Measurements from ENCODE around the gene AGPAT2.

Gene AGPAT2

GRCh38 chr9:136626066-136626725 lies 61.1 kb downstream of the AGPAT2 start:
- no peak overlapping the region for H3K4me3 ChIP-seq (ENCODE audit: low read depth, low read length)

GRCh38 chr9:136625101-136626065 lies 61.9 kb downstream of the AGPAT2 start:
- no peak overlapping the region for H3K4me3 ChIP-seq (ENCODE audit: low read depth, low read length)
- DNase-seq (ENCODE audit: low read depth), result no peak
- TF ChIP-seq CTCF (IDR thresholded peaks at IDR 0.05; ENCODE audit: control insufficient read depth, extremely low read depth, insufficient read depth), result peak; percentile 53

More at GRCh38 chr9:136626066-136626725, 61.1 kb downstream of the AGPAT2 start:
- no peak for DNase-seq (ENCODE audit: low read depth)
- no peak for TF ChIP-seq CTCF (IDR thresholded peaks at IDR 0.05; ENCODE audit: control insufficient read depth, extremely low read depth, insufficient read depth)

- TF ChIP-seq CTCF (IDR thresholded peaks at IDR 0.05; ENCODE audit: control insufficient read depth, extremely low read depth, insufficient read depth), result no peak
- no peak overlapping the region for H3K4me3 ChIP-seq (ENCODE audit: low read depth, low read length)
- no peak for DNase-seq (ENCODE audit: low read depth)
Measured at GRCh38 chr9:136624184-136624951, 62.9 kb downstream of the AGPAT2 start.

- DNase-seq (ENCODE audit: low read depth), result no peak
- no peak for TF ChIP-seq CTCF (IDR thresholded peaks at IDR 0.05; ENCODE audit: control insufficient read depth, extremely low read depth, insufficient read depth)
- H3K4me3 ChIP-seq (ENCODE audit: low read depth, low read length), result no peak overlapping the region
Measured at GRCh38 chr9:136623842-136624183, 63.4 kb downstream of the AGPAT2 start.
